ENCODE data around the gene TOM1L2.

The TOM1L2 gene

DNA sequence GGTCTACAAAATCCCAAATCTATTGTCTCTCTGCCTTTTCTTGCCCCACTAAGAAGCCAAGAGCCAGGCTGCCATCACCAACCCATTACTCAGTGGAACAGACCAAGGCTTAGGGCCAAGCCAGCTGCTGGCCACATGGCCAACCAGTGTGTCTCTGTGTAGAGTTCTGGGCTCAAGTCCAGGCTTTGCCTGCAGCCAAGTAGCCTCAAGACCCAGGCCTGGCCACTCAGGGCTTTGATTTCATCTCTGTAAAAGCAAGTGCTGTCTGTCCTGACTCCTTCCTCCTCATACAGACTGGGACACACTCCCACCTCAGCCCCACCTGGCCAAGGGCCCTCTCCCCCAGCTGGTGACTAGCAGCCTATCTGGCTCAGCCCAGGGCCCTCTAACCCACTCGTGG lies 150.0 kb downstream of the TOM1L2 start:
- no peak overlapping the region for H3K4me3 ChIP-seq (ENCODE audit: low read depth, low read length)
- peaks cover 22% of the 10 kb centered on the region for H3K36me3 ChIP-seq (ENCODE audit: control insufficient read depth, insufficient read depth, low read length)
- peaks cover 25% of the 10 kb centered on the region for H3K4me1 ChIP-seq (ENCODE audit: control insufficient read depth, insufficient read depth, low read length)
- H3K9me3 ChIP-seq (ENCODE audit: control insufficient read depth, insufficient read depth, low read length): no peaks in the 10 kb centered on the region
- H3K27ac ChIP-seq (ENCODE audit: low read depth, low read length): no peak overlapping the region
- H3K27me3 ChIP-seq (ENCODE audit: control insufficient read depth, insufficient read depth, low read length): peaks cover 12% of the 10 kb centered on the region; the same call in 1 of the 2 replicates
- no peak overlapping the region for H3K9ac ChIP-seq (ENCODE audit: low read depth, low read length)

GRCh38 chr17:17820463-17821158 lies 151.6 kb downstream of the TOM1L2 start:
- Histone ChIP-seq H3K27me3 (ENCODE audit: control insufficient read depth, insufficient read depth, low read length) (peaks cover 12% of the 10 kb centered on the region; the same call in 1 of the 2 replicates), H3K36me3 (ENCODE audit: control insufficient read depth, insufficient read depth, low read length) (peaks cover 36% of the 10 kb centered on the region), H3K4me3 (ENCODE audit: low read depth, low read length) (no peak overlapping the region), H3K4me1 (ENCODE audit: control insufficient read depth, insufficient read depth, low read length) (peaks cover 25% of the 10 kb centered on the region), H3K27ac (ENCODE audit: low read depth, low read length) (no peak overlapping the region), H3K9me3 (ENCODE audit: control insufficient read depth, insufficient read depth, low read length) (no peaks in the 10 kb centered on the region), H3K9ac (ENCODE audit: low read depth, low read length) (no peak overlapping the region)

- Histone ChIP-seq H3K27me3 (ENCODE audit: control insufficient read depth, insufficient read depth, low read length) (peaks cover 12% of the 10 kb centered on the region; the same call in 1 of the 2 replicates), H3K4me1 (ENCODE audit: control insufficient read depth, insufficient read depth, low read length) (peaks cover 24% of the 10 kb centered on the region), H3K27ac (ENCODE audit: low read depth, low read length) (no peak overlapping the region), H3K9me3 (ENCODE audit: control insufficient read depth, insufficient read depth, low read length) (no peaks in the 10 kb centered on the region), H3K4me3 (ENCODE audit: low read depth, low read length) (no peak overlapping the region), H3K9ac (ENCODE audit: low read depth, low read length) (no peak overlapping the region), H3K36me3 (ENCODE audit: control insufficient read depth, insufficient read depth, low read length) (peaks cover 42% of the 10 kb centered on the region)
Observed at GRCh38 chr17:17820046-17820445, 152.2 kb downstream of the TOM1L2 start.

GRCh38 chr17:17819561-17819995 lies 152.6 kb downstream of the TOM1L2 start:
- Histone ChIP-seq H3K9ac (ENCODE audit: low read depth, low read length) (no peak overlapping the region), H3K27ac (ENCODE audit: low read depth, low read length) (no peak overlapping the region), H3K4me1 (ENCODE audit: control insufficient read depth, insufficient read depth, low read length) (peaks cover 20% of the 10 kb centered on the region), H3K9me3 (ENCODE audit: control insufficient read depth, insufficient read depth, low read length) (no peaks in the 10 kb centered on the region), H3K27me3 (ENCODE audit: control insufficient read depth, insufficient read depth, low read length) (peaks cover 12% of the 10 kb centered on the region; the same call in 1 of the 2 replicates), H3K36me3 (ENCODE audit: control insufficient read depth, insufficient read depth, low read length) (peaks cover 46% of the 10 kb centered on the region), H3K4me3 (ENCODE audit: low read depth, low read length) (no peak overlapping the region)

- Histone ChIP-seq H3K27me3 (ENCODE audit: control insufficient read depth, insufficient read depth, low read length) (peaks cover 12% of the 10 kb centered on the region; the same call in 1 of the 2 replicates), H3K36me3 (ENCODE audit: control insufficient read depth, insufficient read depth, low read length) (peaks cover 51% of the 10 kb centered on the region), H3K27ac (ENCODE audit: low read depth, low read length) (no peak overlapping the region), H3K9ac (ENCODE audit: low read depth, low read length) (no peak overlapping the region), H3K4me3 (ENCODE audit: low read depth, low read length) (no peak overlapping the region), H3K9me3 (ENCODE audit: control insufficient read depth, insufficient read depth, low read length) (no peaks in the 10 kb centered on the region), H3K4me1 (ENCODE audit: control insufficient read depth, insufficient read depth, low read length) (peaks cover 15% of the 10 kb centered on the region)
Observed at GRCh38 chr17:17819111-17819510, 153.1 kb downstream of the TOM1L2 start.

- H3K27ac ChIP-seq (ENCODE audit: low read depth, low read length): no peak overlapping the region
- no peak overlapping the region for H3K4me3 ChIP-seq (ENCODE audit: low read depth, low read length)
- H3K36me3 ChIP-seq (ENCODE audit: control insufficient read depth, insufficient read depth, low read length): peaks cover 59% of the 10 kb centered on the region
- peaks cover 11% of the 10 kb centered on the region; the same call in 1 of the 2 replicates for H3K4me1 ChIP-seq (ENCODE audit: control insufficient read depth, insufficient read depth, low read length)
- no peak overlapping the region for H3K9ac ChIP-seq (ENCODE audit: low read depth, low read length)
- H3K9me3 ChIP-seq (ENCODE audit: control insufficient read depth, insufficient read depth, low read length): no peaks in the 10 kb centered on the region
- H3K27me3 ChIP-seq (ENCODE audit: control insufficient read depth, insufficient read depth, low read length): peaks cover 11% of the 10 kb centered on the region; the same call in 1 of the 2 replicates
Observed at GRCh38 chr17:17818088-17818526, 154.1 kb downstream of the TOM1L2 start.

DNA sequence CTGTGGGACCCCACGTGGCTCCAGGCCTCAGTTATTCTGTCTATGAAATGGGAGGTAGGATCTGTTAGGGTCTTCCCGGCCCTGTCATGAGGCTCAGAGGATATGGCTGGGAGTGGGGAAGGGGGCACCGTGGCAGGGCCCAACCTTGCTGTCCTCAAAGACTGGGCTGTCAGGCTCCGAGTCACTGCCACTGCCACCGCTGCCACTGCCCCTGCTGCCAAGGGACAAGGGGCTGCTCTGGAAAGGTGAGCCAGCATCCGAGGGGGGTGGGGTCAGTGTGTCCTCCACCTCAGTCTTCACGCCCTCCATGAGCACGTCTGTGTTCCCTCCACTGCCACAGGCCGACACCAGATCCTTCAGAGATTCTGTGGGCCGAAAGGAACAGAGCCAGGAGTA lies 154.7 kb downstream of the TOM1L2 start:
- Histone ChIP-seq H3K4me1 (ENCODE audit: control insufficient read depth, insufficient read depth, low read length) (peaks cover 5% of the 10 kb centered on the region; the same call in 1 of the 2 replicates), H3K27ac (ENCODE audit: low read depth, low read length) (no peak overlapping the region), H3K27me3 (ENCODE audit: control insufficient read depth, insufficient read depth, low read length) (peaks cover 5% of the 10 kb centered on the region; the same call in 1 of the 2 replicates), H3K9ac (ENCODE audit: low read depth, low read length) (no peak overlapping the region), H3K9me3 (ENCODE audit: control insufficient read depth, insufficient read depth, low read length) (no peaks in the 10 kb centered on the region), H3K36me3 (ENCODE audit: control insufficient read depth, insufficient read depth, low read length) (peaks cover 60% of the 10 kb centered on the region), H3K4me3 (ENCODE audit: low read depth, low read length) (no peak overlapping the region)

GRCh38 chr17:17816831-17817551 lies 155.2 kb downstream of the TOM1L2 start:
- H3K4me1 ChIP-seq (ENCODE audit: control insufficient read depth, insufficient read depth, low read length): peaks cover 8% of the 10 kb centered on the region
- H3K36me3 ChIP-seq (ENCODE audit: control insufficient read depth, insufficient read depth, low read length): peaks cover 60% of the 10 kb centered on the region
- no peak overlapping the region for H3K4me3 ChIP-seq (ENCODE audit: low read depth, low read length)
- H3K27ac ChIP-seq (ENCODE audit: low read depth, low read length): no peak overlapping the region
- H3K27me3 ChIP-seq (ENCODE audit: control insufficient read depth, insufficient read depth, low read length): no peaks in the 10 kb centered on the region
- H3K9ac ChIP-seq (ENCODE audit: low read depth, low read length): no peak overlapping the region
- H3K9me3 ChIP-seq (ENCODE audit: control insufficient read depth, insufficient read depth, low read length): no peaks in the 10 kb centered on the region

- H3K36me3 ChIP-seq (ENCODE audit: control insufficient read depth, insufficient read depth, low read length): peaks cover 60% of the 10 kb centered on the region
Observed at GRCh38 chr17:17816240-17816814, 155.9 kb downstream of the TOM1L2 start.

DNA sequence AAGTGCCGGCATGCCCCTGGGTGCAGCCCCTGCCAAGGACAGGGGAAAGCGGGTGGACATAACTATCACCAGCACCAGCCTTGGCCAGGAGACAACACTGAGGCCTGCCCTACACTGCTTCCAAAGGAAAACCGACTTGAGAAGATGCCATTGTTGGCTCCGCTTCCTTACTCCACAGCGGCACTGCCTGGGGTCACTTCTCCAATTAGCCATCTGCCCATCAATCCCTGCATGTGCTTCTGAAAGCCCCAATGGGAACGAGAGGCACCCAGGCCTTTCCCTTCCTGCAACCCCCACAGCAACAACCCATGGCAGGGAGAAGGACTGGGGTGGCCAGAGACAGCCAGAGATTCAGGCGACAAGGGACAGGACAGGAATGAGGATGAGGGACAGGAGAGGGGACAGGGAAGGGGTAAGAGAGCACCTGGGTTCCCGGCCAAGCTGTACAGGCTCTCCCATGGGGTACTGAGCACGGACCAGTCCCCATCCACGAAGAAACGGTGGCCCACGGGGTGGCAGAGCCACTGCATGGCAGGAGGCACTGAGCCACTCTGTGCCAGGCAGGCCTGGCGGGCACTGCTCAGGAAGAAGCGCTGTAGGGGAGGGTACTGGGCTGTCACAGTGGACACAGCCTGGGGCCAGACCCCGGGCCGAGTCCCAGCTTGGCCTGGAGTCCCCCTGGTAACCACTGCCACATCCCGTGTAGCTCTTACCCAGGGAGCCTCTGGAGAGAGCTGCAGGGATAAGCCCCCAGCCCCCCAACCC lies 156.6 kb downstream of the TOM1L2 start:
- Histone ChIP-seq H3K4me1 (ENCODE audit: control insufficient read depth, insufficient read depth, low read length) (peaks cover 16% of the 10 kb centered on the region), H3K9ac (ENCODE audit: low read depth, low read length) (no peak overlapping the region), H3K27ac (ENCODE audit: low read depth, low read length) (no peak overlapping the region), H3K36me3 (ENCODE audit: control insufficient read depth, insufficient read depth, low read length) (peaks cover 60% of the 10 kb centered on the region), H3K9me3 (ENCODE audit: control insufficient read depth, insufficient read depth, low read length) (no peaks in the 10 kb centered on the region), H3K27me3 (ENCODE audit: control insufficient read depth, insufficient read depth, low read length) (peaks cover 6% of the 10 kb centered on the region), H3K4me3 (ENCODE audit: low read depth, low read length) (no peak overlapping the region)

More at GRCh38 chr17:17816240-17816814, 155.9 kb downstream of the TOM1L2 start:
- Histone ChIP-seq H3K9me3 (ENCODE audit: control insufficient read depth, insufficient read depth, low read length) (no peaks in the 10 kb centered on the region), H3K4me3 (ENCODE audit: low read depth, low read length) (no peak overlapping the region), H3K4me1 (ENCODE audit: control insufficient read depth, insufficient read depth, low read length) (peaks cover 13% of the 10 kb centered on the region), H3K27ac (ENCODE audit: low read depth, low read length) (no peak overlapping the region), H3K27me3 (ENCODE audit: control insufficient read depth, insufficient read depth, low read length) (no peaks in the 10 kb centered on the region), H3K9ac (ENCODE audit: low read depth, low read length) (no peak overlapping the region)

Data from HUES48 (cell line).